ENCODE measurements around the gene CD302. TPM values are rescaled to one million over a fixed set of nuclear protein-coding genes. Genes with fewer than 3 reads are reported as not detected.

Gene CD302
- total and polyA plus RNA-seq, 2 of the 4 experiments (the other 2 are of a cell fraction) = 3.8 to 4.0 TPM

- H3K56ac ChIP-seq (ENCODE audit: extremely low read depth, insufficient read depth, low read length) = no peak overlapping the region
- dilution Hi-C loops (cut with HindIII; ENCODE audit: low sequenced_read_pairs, unreplicated experiment) (no loop called here), in situ Hi-C loops (cut with MboI; ENCODE audit: low sequenced_read_pairs) (no loop called here), intact Hi-C loops (cut with micrococcal nuclease) (no loop called here)
- no peak overlapping the region for H3K23ac ChIP-seq (ENCODE audit: low read depth, low read length)
- peaks cover 4% of the 10 kb centered on the region for H3K4me1 ChIP-seq (ENCODE audit: control insufficient read depth, insufficient read depth, low read length)
- peaks cover 0 to 18% of the 10 kb centered on the region in 2 experiments; a peak in 3 of 4 replicates for H3K79me1 ChIP-seq (ENCODE audit: low read depth in 1 of 2, low read length in 2 of 2)
- no peak overlapping the region for H2AK9ac ChIP-seq (replicated peaks; ENCODE audit: low read depth, low read length, poor library complexity)
- no peak overlapping the region for H2BK20ac ChIP-seq (ENCODE audit: low read depth, low read length)
- no peaks in the 10 kb centered on the region for H3K9me3 ChIP-seq (ENCODE audit: control insufficient read depth, insufficient read depth, low read length)
- no peak overlapping the region for H4K91ac ChIP-seq (ENCODE audit: insufficient read depth, low read depth, low read length)
- H3K4me3 ChIP-seq (ENCODE audit: insufficient read depth, low read depth, low read length) = peak overlapping the region; percentile 90
- peak overlapping the region; percentile 15; the same call in 1 of the 2 replicates for H3K9ac ChIP-seq (ENCODE audit: low read depth, low read length)
- no peaks in the 10 kb centered on the region for H3K36me3 ChIP-seq (ENCODE audit: control insufficient read depth, insufficient read depth, low read length)
- H3K9me1 ChIP-seq (ENCODE audit: insufficient read depth, low read length) = peaks cover 4% of the 10 kb centered on the region; the same call in 1 of the 2 replicates
- TF ChIP-seq CTCF (conservative IDR thresholded peaks at IDR 0.05; ENCODE audit: low read depth, low read length) (no peak), MXI1 (IDR thresholded peaks at IDR 0.05; ENCODE audit: borderline replicate concordance, low read depth, low read length) (no peak), RCOR1 (IDR thresholded peaks at IDR 0.05; ENCODE audit: insufficient replicate concordance, low read length) (no peak), FOS (IDR thresholded peaks at IDR 0.05; ENCODE audit: low read depth, low read length) (no peak), USF2 (IDR thresholded peaks at IDR 0.05; ENCODE audit: low read depth, low read length) (no peak), RFX5 (IDR thresholded peaks at IDR 0.05; ENCODE audit: low read depth, low read length) (no peak), ELK1 (IDR thresholded peaks at IDR 0.05; ENCODE audit: borderline replicate concordance, low read depth, low read length) (no peak), POLR2A (IDR thresholded peaks at IDR 0.05; ENCODE audit: low read depth, low read length) (no peak), BHLHE40 (IDR thresholded peaks at IDR 0.05; ENCODE audit: low read depth, low read length) (no peak), NFE2L2 (IDR thresholded peaks at IDR 0.05; ENCODE audit: low read depth, low read length) (no peak), MAZ (IDR thresholded peaks at IDR 0.05; ENCODE audit: borderline replicate concordance, low read depth, low read length) (no peak), CEBPB (IDR thresholded peaks at IDR 0.05; ENCODE audit: low read depth, low read length) (no peak), CHD1 (IDR thresholded peaks at IDR 0.05; ENCODE audit: low read depth, low read length) (no peak)
- POLR2A ChIA-PET (ENCODE audit: unreplicated experiment) = no interaction called here
- no peak overlapping the region for H2AK5ac ChIP-seq (ENCODE audit: low read depth, low read length)
- ATAC-seq (ENCODE audit: low read depth) (peak; percentile 22), DNase-seq (no peak)
- no peak overlapping the region for H3K14ac ChIP-seq (replicated peaks; ENCODE audit: low read depth, low read length)
- CTCF ChIA-PET = no interaction called here
- no peak overlapping the region for H2BK120ac ChIP-seq (ENCODE audit: low read depth, low read length)
- H4K8ac ChIP-seq (ENCODE audit: low read depth in 2 of 2, low read length in 2 of 2) = peak overlapping the region in 1 of 2 experiments; percentile 13; a peak in 2 of 4 replicates
- H3K18ac ChIP-seq (ENCODE audit: low read depth, low read length) = no peak overlapping the region
- 0 out of 2 replicates have a peak, but pooled peaks cover 2% of the 10 kb centered on the region for H3K27me3 ChIP-seq (ENCODE audit: control insufficient read depth, insufficient read depth, low read length)
- peaks cover 2% of the 10 kb centered on the region; the same call in 1 of the 2 replicates for H4K20me1 ChIP-seq (ENCODE audit: insufficient read depth, low read length)
- H3K4me2 ChIP-seq (ENCODE audit: low read depth, low read length) = peak overlapping the region; percentile 75
- no peak overlapping the region for H3K27ac ChIP-seq (ENCODE audit: insufficient read depth, low read length)
- H2AFZ ChIP-seq (replicated peaks; ENCODE audit: low read length, poor library complexity) = peak overlapping the region; percentile 94
- no peak overlapping the region for H3K4ac ChIP-seq (ENCODE audit: low read depth, low read length)
- H4K5ac ChIP-seq (ENCODE audit: low read depth, low read length) = no peak overlapping the region
- no TSS peak for BruUV-seq (replicated peaks)
- H2BK15ac ChIP-seq (ENCODE audit: low read depth, low read length) = no peak overlapping the region
- 40% methylated on average over 1 of the region's 9 CpGs; no CpG with 5 or more reads in 1 of the 2 experiments for WGBS, 2 experiments (ENCODE audit: extremely low coverage in 2 of 2, insufficient read length in 1 of 2)
- no peak overlapping the region for H2BK5ac ChIP-seq (ENCODE audit: low read depth, low read length, poor library complexity, severe bottlenecking)
Observed at GRCh38 chr2:159798376-159798725, 343 bp upstream of the CD302 start.
